CD8-positive, alpha-beta memory T cell (primary cell): Measurements from ENCODE around the gene SMCO2. TPM values are rescaled to one million over a fixed set of nuclear protein-coding genes. Genes with fewer than 3 reads are reported as not detected.

Experiments
- CTCF ChIA-PET: fragments of 350-600 bp; sonication (Branson Sonifier 250); formaldehyde crosslinking; loops from one replicate; lab custom pipeline; 2021; ENCODE audit warnings: antibody characterized with exemption; lab: Charles Lee
- POLR2A ChIA-PET: fragments of 350-600 bp; sonication (Branson Sonifier 250); formaldehyde crosslinking; loops from one replicate; lab custom pipeline; 2021; ENCODE audit warnings: antibody characterized with exemption; lab: Charles Lee
- DNase-seq, 5 donors: peaks; one replicate each; pipeline versions ENCODE4 v3.0.0 to v3.0.0-alpha.2; 2020 to 2022; ENCODE audit warnings: mixed read lengths in 1 of 5
- H3K27ac ChIP-seq: one replicate; pipeline ENCODE4 v1.7.0; 2013; ENCODE audit warnings: low read depth, mild to moderate bottlenecking, low read length, moderate library complexity
- H3K27me3 ChIP-seq: 2 replicates; pipeline ENCODE4 v1.7.0; 2013; ENCODE audit warnings: low read length, mild to moderate bottlenecking; ENCODE audit not compliant: insufficient read depth, poor library complexity, severe bottlenecking
- H3K36me3 ChIP-seq: 2 replicates; pipeline ENCODE4 v1.7.0; 2013; ENCODE audit warnings: mild to moderate bottlenecking, low read length, moderate library complexity; ENCODE audit not compliant: insufficient read depth
- H3K4me1 ChIP-seq: 2 replicates; pipeline ENCODE4 v1.7.0; 2013; ENCODE audit warnings: mild to moderate bottlenecking, low read length, moderate library complexity; ENCODE audit not compliant: insufficient read depth
- H3K4me3 ChIP-seq: 2 replicates; pipeline ENCODE4 v1.7.0; 2013; ENCODE audit warnings: mild to moderate bottlenecking, low read length
- H3K9me3 ChIP-seq: 2 replicates; pipeline ENCODE4 v1.7.0; 2013; ENCODE audit warnings: mild to moderate bottlenecking, low read length
- H3K27ac Mint-ChIP-seq, 8 donors: one replicate each; pipeline ENCODE4 v1.8.0; 2020 to 2021; ENCODE audit warnings: mixed read lengths in 8 of 8, mild to moderate bottlenecking in 6 of 8, inconsistent platforms in 3 of 8, moderate library complexity in 3 of 8
- H3K27me3 Mint-ChIP-seq, 2 donors: one replicate each; pipeline ENCODE4 v1.8.0; 2020 to 2021; ENCODE audit warnings: mixed read lengths in 2 of 2, mild to moderate bottlenecking in 1 of 2, moderate library complexity in 1 of 2
- H3K36me3 Mint-ChIP-seq, 3 donors: one replicate each; pipeline ENCODE4 v1.8.0; 2020 to 2021; ENCODE audit warnings: mixed read lengths in 3 of 3, inconsistent platforms in 1 of 3, mild to moderate bottlenecking in 1 of 3
- H3K4me1 Mint-ChIP-seq, 3 donors: one replicate each; pipeline ENCODE4 v1.8.0; 2020 to 2021; ENCODE audit warnings: mixed read lengths in 3 of 3, inconsistent platforms in 1 of 3, mild to moderate bottlenecking in 1 of 3
- H3K4me3 Mint-ChIP-seq, 7 donors: one replicate each; pipeline ENCODE4 v1.8.0; 2020 to 2021; ENCODE audit warnings: mixed read lengths in 7 of 7, mild to moderate bottlenecking in 6 of 7, moderate library complexity in 4 of 7, inconsistent platforms in 2 of 7
- H3K9me3 Mint-ChIP-seq, 5 donors: one replicate each; pipeline ENCODE4 v1.8.0; 2020 to 2022; ENCODE audit warnings: mixed read lengths in 5 of 5, mild to moderate bottlenecking in 3 of 5, moderate library complexity in 2 of 5, inconsistent platforms in 1 of 5
- polyA plus RNA-seq: library from polyadenylated mRNA; unstranded; fragments of 300-500 nt; fragmentation: Illumina TruSeq; gene quantifications from one replicate; pipeline ENCODE4 v1.2.3, GENCODE V29; 2021
- total RNA-seq, 2 experiments: library from RNA; stranded (reverse); gene quantifications; one replicate each; pipeline ENCODE4 v1.2.3, GENCODE V29; 2021

The SMCO2 gene
- total and polyA plus RNA-seq, 3 experiments from 2014 or later, result not detected

DNA sequence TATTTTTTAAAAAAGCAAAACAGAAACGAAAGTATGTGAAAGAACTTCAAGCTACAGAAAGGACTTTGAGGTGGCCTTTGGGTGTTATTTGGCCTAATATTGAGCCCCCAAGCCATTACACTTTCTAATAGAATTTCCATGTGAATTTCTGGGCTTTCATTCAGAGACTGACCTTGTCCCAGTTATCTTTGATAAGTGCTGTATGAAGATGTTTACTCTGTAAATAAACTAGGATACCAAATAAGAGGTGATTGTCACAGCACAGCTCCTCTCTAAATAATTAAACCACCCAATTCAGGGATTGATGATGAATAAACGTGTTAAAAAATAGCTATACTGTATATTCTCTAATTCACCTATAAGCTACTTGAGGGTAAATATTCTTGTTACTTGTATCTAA lies 44.7 kb downstream of the SMCO2 start:
- H3K4me1 ChIP-seq, result no peaks in the 10 kb centered on the region
- ChIA-PET CTCF (no interaction called here), POLR2A (no interaction called here)
- no peaks in the 10 kb centered on the region for H3K9me3 ChIP-seq
- no peak overlapping the region for H3K27ac ChIP-seq
- Mint-ChIP-seq H3K4me1 (no peaks in the 10 kb centered on the region), H3K27ac (no peak overlapping the region), H3K27me3 (peaks cover 9 to 30% of the 10 kb centered on the region in 2 donors), H3K4me3 (no peak overlapping the region), H3K36me3 (no peaks in the 10 kb centered on the region), H3K9me3 (no peaks in the 10 kb centered on the region)
- H3K36me3 ChIP-seq, result no peaks in the 10 kb centered on the region
- H3K27me3 ChIP-seq, result peaks cover 3% of the 10 kb centered on the region
- H3K4me3 ChIP-seq, result no peak overlapping the region
- no peak for DNase-seq

DNA sequence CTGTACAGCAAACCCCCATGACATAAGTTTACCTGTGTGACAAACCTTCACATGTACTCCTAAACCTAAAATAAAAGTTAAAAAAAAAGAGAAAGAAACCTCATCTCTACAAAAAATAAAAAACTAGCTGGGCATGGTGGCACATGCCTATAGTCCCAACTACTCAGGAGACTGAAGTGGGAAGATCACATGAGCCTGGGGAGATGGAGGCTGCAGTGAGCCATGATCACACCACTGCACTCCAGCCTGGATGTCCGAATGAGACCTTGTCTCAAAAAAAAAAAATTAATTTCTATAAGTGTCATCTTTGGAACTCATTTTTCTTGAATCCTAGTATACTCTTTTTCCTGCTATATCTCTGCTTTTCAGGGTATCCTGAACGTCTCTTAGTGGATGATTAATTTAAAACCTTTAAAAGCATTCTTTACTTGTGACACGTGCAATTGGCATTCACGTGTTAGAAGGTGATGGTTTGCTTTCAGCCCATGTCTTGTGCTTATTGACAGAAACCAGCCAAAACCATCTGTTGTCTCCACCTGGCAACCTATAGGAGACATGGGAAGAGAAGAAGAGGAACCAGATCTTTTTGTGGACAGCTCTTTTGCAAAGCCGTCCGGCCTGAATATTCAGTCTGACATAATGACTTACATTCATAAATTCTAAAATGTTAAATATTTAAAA lies 46.9 kb downstream of the SMCO2 start:
- no peaks in the 10 kb centered on the region for H3K4me1 Mint-ChIP-seq
- H3K27me3 Mint-ChIP-seq, result peaks cover 13 to 33% of the 10 kb centered on the region in 2 donors
- no peaks in the 10 kb centered on the region for H3K4me1 ChIP-seq
- H3K27ac Mint-ChIP-seq, result no peak overlapping the region
- H3K4me3 Mint-ChIP-seq, result no peak overlapping the region
- H3K36me3 ChIP-seq, result no peaks in the 10 kb centered on the region
- no peaks in the 10 kb centered on the region for H3K9me3 Mint-ChIP-seq
- DNase-seq, result no peak
- peaks cover 3% of the 10 kb centered on the region for H3K27me3 ChIP-seq
- POLR2A ChIA-PET, result no interaction called here
- no peak overlapping the region for H3K4me3 ChIP-seq
- H3K9me3 ChIP-seq, result no peaks in the 10 kb centered on the region
- CTCF ChIA-PET, result no interaction called here
- no peak overlapping the region for H3K27ac ChIP-seq
- no peaks in the 10 kb centered on the region for H3K36me3 Mint-ChIP-seq

GRCh38 chr12:27497446-27497845 lies 50.9 kb downstream of the SMCO2 start:
- Mint-ChIP-seq H3K27ac (no peak overlapping the region), H3K36me3 (no peaks in the 10 kb centered on the region), H3K9me3 (no peaks in the 10 kb centered on the region), H3K4me3 (no peak overlapping the region), H3K4me1 (peaks cover 0 to 11% (median 0%) of the 10 kb centered on the region in 3 donors), H3K27me3 (peaks cover 5 to 24% of the 10 kb centered on the region in 2 donors)
- H3K36me3 ChIP-seq, result no peaks in the 10 kb centered on the region
- peaks cover 3% of the 10 kb centered on the region for H3K27me3 ChIP-seq
- H3K4me1 ChIP-seq, result no peaks in the 10 kb centered on the region
- ChIA-PET CTCF (no interaction called here), POLR2A (no interaction called here)
- H3K27ac ChIP-seq, result no peak overlapping the region
- H3K4me3 ChIP-seq, result no peak overlapping the region
- no peak for DNase-seq
- no peaks in the 10 kb centered on the region for H3K9me3 ChIP-seq

GRCh38 chr12:27498149-27498548 lies 51.6 kb downstream of the SMCO2 start:
- Histone ChIP-seq H3K36me3 (no peaks in the 10 kb centered on the region), H3K27ac (no peak overlapping the region), H3K4me3 (no peak overlapping the region), H3K4me1 (no peaks in the 10 kb centered on the region), H3K9me3 (no peaks in the 10 kb centered on the region), H3K27me3 (peaks cover 3% of the 10 kb centered on the region)
- Mint-ChIP-seq H3K36me3 (no peaks in the 10 kb centered on the region), H3K4me1 (peaks cover 0 to 11% (median 0%) of the 10 kb centered on the region in 3 donors), H3K27me3 (peaks cover 5 to 24% of the 10 kb centered on the region in 2 donors), H3K9me3 (no peaks in the 10 kb centered on the region), H3K4me3 (no peak overlapping the region), H3K27ac (no peak overlapping the region)
- POLR2A ChIA-PET, result no interaction called here
- CTCF ChIA-PET, result no interaction called here
- DNase-seq, result no peak

- Histone ChIP-seq H3K27me3 (peaks cover under 1% of the 10 kb centered on the region), H3K9me3 (no peaks in the 10 kb centered on the region), H3K27ac (no peak overlapping the region), H3K4me1 (no peaks in the 10 kb centered on the region), H3K4me3 (no peak overlapping the region), H3K36me3 (no peaks in the 10 kb centered on the region)
- H3K27ac Mint-ChIP-seq, result no peak overlapping the region
- DNase-seq, result no peak
- ChIA-PET POLR2A (no interaction called here), CTCF (no interaction called here)
- peaks cover 0 to 11% (median 0%) of the 10 kb centered on the region in 3 donors for H3K4me1 Mint-ChIP-seq
- H3K27me3 Mint-ChIP-seq, result peaks cover 5 to 25% of the 10 kb centered on the region in 2 donors
- H3K4me3 Mint-ChIP-seq, result no peak overlapping the region
- no peaks in the 10 kb centered on the region for H3K9me3 Mint-ChIP-seq
- H3K36me3 Mint-ChIP-seq, result no peaks in the 10 kb centered on the region
These were observed 52.2 kb downstream of the SMCO2 start for GRCh38 chr12:27498761-27499160.

DNA sequence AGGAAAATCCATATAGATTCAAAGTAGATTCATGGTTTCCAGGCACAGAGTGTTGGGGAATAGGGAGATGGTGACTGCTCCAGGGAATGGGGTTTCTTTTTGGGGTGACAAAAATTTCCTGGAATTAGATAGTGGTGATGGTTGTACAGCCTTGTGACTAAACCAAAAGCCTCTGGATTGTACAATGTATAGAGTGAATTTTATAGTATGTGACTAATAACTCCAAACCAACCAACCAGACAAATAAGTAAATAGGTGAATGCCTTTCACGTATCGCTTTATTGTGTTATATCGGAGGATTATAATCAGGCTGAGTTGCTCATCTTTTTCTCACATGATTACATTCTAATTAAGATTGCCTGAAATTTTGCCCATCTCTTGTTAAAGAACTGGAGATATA lies 52.8 kb downstream of the SMCO2 start:
- ChIA-PET CTCF (no interaction called here), POLR2A (no interaction called here)
- no peak overlapping the region for H3K27ac Mint-ChIP-seq

GRCh38 chr12:27500546-27500945 lies 54.0 kb downstream of the SMCO2 start:
- H3K27ac ChIP-seq, result no peak overlapping the region
- CTCF ChIA-PET, result no interaction called here
- Mint-ChIP-seq H3K27ac (no peak overlapping the region), H3K27me3 (peaks cover 9 to 28% of the 10 kb centered on the region in 2 donors), H3K4me1 (peaks cover 0 to 11% (median 0%) of the 10 kb centered on the region in 3 donors), H3K36me3 (no peaks in the 10 kb centered on the region), H3K4me3 (no peak overlapping the region), H3K9me3 (no peaks in the 10 kb centered on the region)
- H3K36me3 ChIP-seq, result no peaks in the 10 kb centered on the region
- H3K4me1 ChIP-seq, result no peaks in the 10 kb centered on the region
- no peak overlapping the region for H3K4me3 ChIP-seq
- POLR2A ChIA-PET, result no interaction called here
- H3K27me3 ChIP-seq, result no peaks in the 10 kb centered on the region
- no peaks in the 10 kb centered on the region for H3K9me3 ChIP-seq
- DNase-seq, result no peak

More for the DNA sequence above, 52.8 kb downstream of the SMCO2 start:
- H3K4me3 Mint-ChIP-seq, result no peak overlapping the region
- H3K27ac ChIP-seq, result no peak overlapping the region
- H3K4me3 ChIP-seq, result no peak overlapping the region
- peaks cover 5 to 28% of the 10 kb centered on the region in 2 donors for H3K27me3 Mint-ChIP-seq
- no peaks in the 10 kb centered on the region for H3K9me3 Mint-ChIP-seq
- no peaks in the 10 kb centered on the region for H3K4me1 ChIP-seq
- no peaks in the 10 kb centered on the region for H3K36me3 Mint-ChIP-seq
- H3K27me3 ChIP-seq, result no peaks in the 10 kb centered on the region
- peaks cover 0 to 11% (median 0%) of the 10 kb centered on the region in 3 donors for H3K4me1 Mint-ChIP-seq
- no peaks in the 10 kb centered on the region for H3K36me3 ChIP-seq
- no peak for DNase-seq
- no peaks in the 10 kb centered on the region for H3K9me3 ChIP-seq

GRCh38 chr12:27502021-27502435 lies 55.5 kb downstream of the SMCO2 start:
- no peaks in the 10 kb centered on the region for H3K36me3 ChIP-seq
- POLR2A ChIA-PET, result no interaction called here
- H3K27ac Mint-ChIP-seq, result no peak overlapping the region
- no peaks in the 10 kb centered on the region for H3K4me1 ChIP-seq
- no peaks in the 10 kb centered on the region for H3K9me3 ChIP-seq
- peaks cover 0 to 11% (median 0%) of the 10 kb centered on the region in 3 donors for H3K4me1 Mint-ChIP-seq
- H3K4me3 Mint-ChIP-seq, result no peak overlapping the region
- peaks cover 0 to 4% (median 0%) of the 10 kb centered on the region in 5 donors for H3K9me3 Mint-ChIP-seq
- no peak for DNase-seq
- H3K27ac ChIP-seq, result no peak overlapping the region
- CTCF ChIA-PET, result no interaction called here
- H3K36me3 Mint-ChIP-seq, result no peaks in the 10 kb centered on the region
- no peaks in the 10 kb centered on the region for H3K27me3 ChIP-seq
- peaks cover 9 to 35% of the 10 kb centered on the region in 2 donors for H3K27me3 Mint-ChIP-seq
- H3K4me3 ChIP-seq, result no peak overlapping the region
